C4-2B (cell line): ENCODE results near the gene PARD3.

Source experiments
- ZFX ChIP-seq: fragments of 450-650 bp; IDR thresholded peaks from 2 replicates; pipeline ENCODE4 v1.6.1; 2017
- TF ChIP-seq, protein P1 (sequence below): fragments of 450-650 bp; conservative IDR thresholded peaks from 2 replicates; pipeline ENCODE4 v1.5.1; 2017; ENCODE audit warnings: mild to moderate bottlenecking

DNA sequence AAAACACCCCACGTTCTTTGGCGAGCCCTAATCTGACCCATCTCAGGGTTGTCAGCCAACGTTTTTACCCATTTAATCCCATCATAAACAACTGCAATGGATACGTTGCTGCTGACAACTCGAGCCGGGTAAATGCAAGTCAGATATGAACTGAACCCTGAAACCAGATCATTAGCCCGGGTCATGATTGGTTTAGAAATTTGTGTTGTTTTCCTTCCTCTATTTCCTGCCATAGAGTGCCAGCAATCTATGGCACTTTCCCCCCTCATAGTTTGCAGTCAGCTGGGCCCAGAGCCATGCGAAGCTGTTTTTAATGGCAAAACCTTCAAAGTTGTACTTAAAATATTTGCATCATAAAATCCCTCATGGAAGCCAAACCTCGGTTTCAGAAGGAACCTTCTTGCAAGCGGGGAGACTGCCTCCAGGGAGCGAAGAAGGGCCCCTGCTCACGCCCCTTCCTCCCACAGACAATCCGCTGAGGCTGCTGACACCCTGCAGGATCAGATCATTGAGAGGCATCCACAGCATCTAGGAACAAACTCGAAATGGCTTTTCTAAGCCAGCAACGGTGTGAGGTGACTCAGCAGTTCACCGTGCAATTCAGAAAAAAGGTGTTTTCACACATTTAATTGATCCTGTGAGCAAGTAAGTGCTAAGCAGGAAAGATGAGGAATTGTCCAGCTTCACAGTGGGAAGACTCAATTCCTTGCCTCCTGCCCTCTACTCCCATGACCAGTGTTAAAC lies 710.1 kb downstream of the PARD3 start:
- TF ChIP-seq, protein P1, sequence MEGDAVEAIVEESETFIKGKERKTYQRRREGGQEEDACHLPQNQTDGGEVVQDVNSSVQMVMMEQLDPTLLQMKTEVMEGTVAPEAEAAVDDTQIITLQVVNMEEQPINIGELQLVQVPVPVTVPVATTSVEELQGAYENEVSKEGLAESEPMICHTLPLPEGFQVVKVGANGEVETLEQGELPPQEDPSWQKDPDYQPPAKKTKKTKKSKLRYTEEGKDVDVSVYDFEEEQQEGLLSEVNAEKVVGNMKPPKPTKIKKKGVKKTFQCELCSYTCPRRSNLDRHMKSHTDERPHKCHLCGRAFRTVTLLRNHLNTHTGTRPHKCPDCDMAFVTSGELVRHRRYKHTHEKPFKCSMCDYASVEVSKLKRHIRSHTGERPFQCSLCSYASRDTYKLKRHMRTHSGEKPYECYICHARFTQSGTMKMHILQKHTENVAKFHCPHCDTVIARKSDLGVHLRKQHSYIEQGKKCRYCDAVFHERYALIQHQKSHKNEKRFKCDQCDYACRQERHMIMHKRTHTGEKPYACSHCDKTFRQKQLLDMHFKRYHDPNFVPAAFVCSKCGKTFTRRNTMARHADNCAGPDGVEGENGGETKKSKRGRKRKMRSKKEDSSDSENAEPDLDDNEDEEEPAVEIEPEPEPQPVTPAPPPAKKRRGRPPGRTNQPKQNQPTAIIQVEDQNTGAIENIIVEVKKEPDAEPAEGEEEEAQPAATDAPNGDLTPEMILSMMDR, result no peak
- no peak for TF ChIP-seq ZFX
